ENCODE data around the gene CLIC3. TPM values are rescaled to one million over a fixed set of nuclear protein-coding genes. Genes with fewer than 3 reads are reported as not detected.

Gene CLIC3
- total RNA-seq, 2 experiments from 2014 or later: not detected

- Mint-ChIP-seq H3K9me3 (no peaks in the 10 kb centered on the region), H3K4me1 (ENCODE audit: low read depth) (peaks cover 16% of the 10 kb centered on the region), H3K27me3 (ENCODE audit: low read depth) (peaks cover under 1% of the 10 kb centered on the region), H3K36me3 (ENCODE audit: low read depth) (peaks cover 9% of the 10 kb centered on the region), H3K4me3 (peak within 1 kb of the TSS; percentile 83), H3K27ac (peak within 1 kb of the TSS; percentile 81)
- intact Hi-C loops (cut with micrococcal nuclease): loop anchor here (1.0 to 5.0 kb wide), 6 partner anchors 42 to 201 kb away; partner anchors contain the start of genes AJM1, RABL6, TMEM141 and TRAF2
- CTCF ChIA-PET: interaction anchor here (0.9 to 2.8 kb wide), 5 partner anchors 11 to 214 kb away, joined by 3 to 13 read pairs (median 4); partner anchors contain the start of gene ABCA2
- DNase-seq: peak; percentile 95
Observed at GRCh38 chr9:136991993-136992818, 4.2 kb downstream of the CLIC3 start, which contains the start of gene PAXX. Gene PAXX (plus strand): TSS chr9:136992422. CDS start chr9:136992444, 22 bp downstream.

- H3K36me3 Mint-ChIP-seq (ENCODE audit: low read depth): peaks cover 9% of the 10 kb centered on the region
- CTCF ChIA-PET: interaction anchor here (1.7 kb wide), 1 partner anchor 45 kb away, joined by 6 read pairs; no protein-coding TSS in a partner anchor
- intact Hi-C loops (cut with micrococcal nuclease): loop anchor here (5.0 kb wide), 1 partner anchor 88 kb away; no protein-coding TSS in a partner anchor
- H3K4me3 Mint-ChIP-seq: no peak overlapping the region
- peaks cover 12% of the 10 kb centered on the region for H3K4me1 Mint-ChIP-seq (ENCODE audit: low read depth)
- no peak for DNase-seq
- no peaks in the 10 kb centered on the region for H3K9me3 Mint-ChIP-seq
- H3K27me3 Mint-ChIP-seq (ENCODE audit: low read depth): peaks cover 6% of the 10 kb centered on the region
- no peak overlapping the region for H3K27ac Mint-ChIP-seq
Observed at GRCh38 chr9:136990242-136990911, 6.0 kb downstream of the CLIC3 start.

- Mint-ChIP-seq H3K9me3 (no peaks in the 10 kb centered on the region), H3K27ac (no peak overlapping the region), H3K4me3 (no peak overlapping the region), H3K4me1 (ENCODE audit: low read depth) (peaks cover 12% of the 10 kb centered on the region), H3K27me3 (ENCODE audit: low read depth) (peaks cover 10% of the 10 kb centered on the region), H3K36me3 (ENCODE audit: low read depth) (peaks cover 7% of the 10 kb centered on the region)
- CTCF ChIA-PET: interaction anchor here (0.6 kb wide), 1 partner anchor 11 kb away, joined by 3 read pairs; no protein-coding TSS in a partner anchor
- DNase-seq: no peak
- intact Hi-C loops (cut with micrococcal nuclease): no loop called here
Observed at GRCh38 chr9:136988872-136989271, 7.5 kb downstream of the CLIC3 start.

- Mint-ChIP-seq H3K27ac (no peak overlapping the region), H3K36me3 (ENCODE audit: low read depth) (no peaks in the 10 kb centered on the region), H3K4me1 (ENCODE audit: low read depth) (no peaks in the 10 kb centered on the region), H3K27me3 (ENCODE audit: low read depth) (peaks cover 18% of the 10 kb centered on the region), H3K9me3 (no peaks in the 10 kb centered on the region), H3K4me3 (no peak overlapping the region)
- no peak for DNase-seq
- intact Hi-C loops (cut with micrococcal nuclease): no loop called here
- CTCF ChIA-PET: interaction anchor here (1.5 kb wide), 1 partner anchor 38 kb away, joined by 6 read pairs; no protein-coding TSS in a partner anchor
Observed at GRCh38 chr9:136985853-136986252, 10.5 kb downstream of the CLIC3 start.

- Mint-ChIP-seq H3K4me1 (ENCODE audit: low read depth) (no peaks in the 10 kb centered on the region), H3K36me3 (ENCODE audit: low read depth) (no peaks in the 10 kb centered on the region), H3K27me3 (ENCODE audit: low read depth) (peaks cover 21% of the 10 kb centered on the region), H3K4me3 (no peak overlapping the region), H3K27ac (no peak overlapping the region), H3K9me3 (no peaks in the 10 kb centered on the region)
- intact Hi-C loops (cut with micrococcal nuclease): no loop called here
- no peak for DNase-seq
- CTCF ChIA-PET: no interaction called here
Observed at GRCh38 chr9:136985027-136985602, 11.3 kb downstream of the CLIC3 start.

GRCh38 chr9:136984464-136985026, 11.8 kb downstream of the CLIC3 start:
- intact Hi-C loops (cut with micrococcal nuclease): no loop called here
- H3K4me1 Mint-ChIP-seq (ENCODE audit: low read depth): no peaks in the 10 kb centered on the region
- CTCF ChIA-PET: no interaction called here
- H3K4me3 Mint-ChIP-seq: no peak overlapping the region
- no peaks in the 10 kb centered on the region for H3K36me3 Mint-ChIP-seq (ENCODE audit: low read depth)
- DNase-seq: no peak
- H3K9me3 Mint-ChIP-seq: no peaks in the 10 kb centered on the region
- H3K27me3 Mint-ChIP-seq (ENCODE audit: low read depth): peaks cover 21% of the 10 kb centered on the region
- no peak overlapping the region for H3K27ac Mint-ChIP-seq

GRCh38 chr9:136983656-136984314, 12.6 kb downstream of the CLIC3 start:
- Mint-ChIP-seq H3K27me3 (ENCODE audit: low read depth) (peaks cover 21% of the 10 kb centered on the region), H3K4me3 (no peak overlapping the region), H3K27ac (no peak overlapping the region), H3K9me3 (no peaks in the 10 kb centered on the region), H3K36me3 (ENCODE audit: low read depth) (no peaks in the 10 kb centered on the region), H3K4me1 (ENCODE audit: low read depth) (no peaks in the 10 kb centered on the region)
- intact Hi-C loops (cut with micrococcal nuclease): no loop called here
- no peak for DNase-seq
- CTCF ChIA-PET: no interaction called here

GRCh38 chr9:136983167-136983566, 13.2 kb downstream of the CLIC3 start:
- no peaks in the 10 kb centered on the region for H3K9me3 Mint-ChIP-seq
- H3K36me3 Mint-ChIP-seq (ENCODE audit: low read depth): no peaks in the 10 kb centered on the region
- no peaks in the 10 kb centered on the region for H3K4me1 Mint-ChIP-seq (ENCODE audit: low read depth)
- CTCF ChIA-PET: no interaction called here
- no peak overlapping the region for H3K27ac Mint-ChIP-seq
- peaks cover 21% of the 10 kb centered on the region for H3K27me3 Mint-ChIP-seq (ENCODE audit: low read depth)
- intact Hi-C loops (cut with micrococcal nuclease): no loop called here
- H3K4me3 Mint-ChIP-seq: no peak overlapping the region
- no peak for DNase-seq

GRCh38 chr9:136982232-136983051, 13.9 kb downstream of the CLIC3 start, which contains the start of gene LCNL1:
Gene LCNL1 (plus strand): TSS chr9:136982993. CDS start chr9:136983587, 594 bp downstream.
- no peaks in the 10 kb centered on the region for H3K9me3 Mint-ChIP-seq
- H3K27ac Mint-ChIP-seq: no peak within 1 kb of the TSS
- peaks cover 1% of the 10 kb centered on the region for H3K4me1 Mint-ChIP-seq (ENCODE audit: low read depth)
- peaks cover 21% of the 10 kb centered on the region for H3K27me3 Mint-ChIP-seq (ENCODE audit: low read depth)
- CTCF ChIA-PET: no interaction called here
- H3K4me3 Mint-ChIP-seq: no peak within 1 kb of the TSS
- no peak for DNase-seq
- intact Hi-C loops (cut with micrococcal nuclease): no loop called here
- no peaks in the 10 kb centered on the region for H3K36me3 Mint-ChIP-seq (ENCODE audit: low read depth)

GRCh38 chr9:136981588-136982231, 14.7 kb downstream of the CLIC3 start:
- intact Hi-C loops (cut with micrococcal nuclease): no loop called here
- H3K4me3 Mint-ChIP-seq: no peak overlapping the region
- CTCF ChIA-PET: no interaction called here
- no peak for DNase-seq
- no peaks in the 10 kb centered on the region for H3K9me3 Mint-ChIP-seq
- H3K27me3 Mint-ChIP-seq (ENCODE audit: low read depth): peaks cover 19% of the 10 kb centered on the region
- H3K36me3 Mint-ChIP-seq (ENCODE audit: low read depth): no peaks in the 10 kb centered on the region
- peaks cover 2% of the 10 kb centered on the region for H3K4me1 Mint-ChIP-seq (ENCODE audit: low read depth)
- H3K27ac Mint-ChIP-seq: no peak overlapping the region
